Muscle layer of colon (tissue), 2 donors: ENCODE data around the gene ZNRD2.

Experiments used
- H3K27ac ChIP-seq: one replicate; pipeline ENCODE4 v1.7.0; 2013; ENCODE audit warnings: low read depth, mild to moderate bottlenecking, low read length, moderate library complexity
- H3K27me3 ChIP-seq, 2 donors: one replicate each; pipeline ENCODE4 v1.7.0; 2013; ENCODE audit warnings: low read length in 2 of 2, mild to moderate bottlenecking in 2 of 2; ENCODE audit not compliant: insufficient read depth in 2 of 2, control insufficient read depth in 1 of 2
- H3K36me3 ChIP-seq: one replicate; pipeline ENCODE4 v1.7.0; 2013; ENCODE audit warnings: mild to moderate bottlenecking, low read length; ENCODE audit not compliant: insufficient read depth
- H3K4me1 ChIP-seq: one replicate; pipeline ENCODE4 v1.7.0; 2013; ENCODE audit warnings: mild to moderate bottlenecking, low read length; ENCODE audit not compliant: insufficient read depth
- H3K4me3 ChIP-seq, 2 donors: one replicate each; pipeline ENCODE4 v1.7.0; 2013; ENCODE audit warnings: low read length in 2 of 2, low read depth in 1 of 2, mild to moderate bottlenecking in 1 of 2, moderate library complexity in 1 of 2
- H3K9ac ChIP-seq: one replicate; pipeline ENCODE4 v1.7.0; 2013; ENCODE audit warnings: low read length
- H3K9me3 ChIP-seq: one replicate; pipeline ENCODE4 v1.7.0; 2013; ENCODE audit warnings: mild to moderate bottlenecking, low read length
- donor health status: abdominal sarcoma.
- donor health status: Adenocarcinoma of cecum.

Gene ZNRD2

DNA sequence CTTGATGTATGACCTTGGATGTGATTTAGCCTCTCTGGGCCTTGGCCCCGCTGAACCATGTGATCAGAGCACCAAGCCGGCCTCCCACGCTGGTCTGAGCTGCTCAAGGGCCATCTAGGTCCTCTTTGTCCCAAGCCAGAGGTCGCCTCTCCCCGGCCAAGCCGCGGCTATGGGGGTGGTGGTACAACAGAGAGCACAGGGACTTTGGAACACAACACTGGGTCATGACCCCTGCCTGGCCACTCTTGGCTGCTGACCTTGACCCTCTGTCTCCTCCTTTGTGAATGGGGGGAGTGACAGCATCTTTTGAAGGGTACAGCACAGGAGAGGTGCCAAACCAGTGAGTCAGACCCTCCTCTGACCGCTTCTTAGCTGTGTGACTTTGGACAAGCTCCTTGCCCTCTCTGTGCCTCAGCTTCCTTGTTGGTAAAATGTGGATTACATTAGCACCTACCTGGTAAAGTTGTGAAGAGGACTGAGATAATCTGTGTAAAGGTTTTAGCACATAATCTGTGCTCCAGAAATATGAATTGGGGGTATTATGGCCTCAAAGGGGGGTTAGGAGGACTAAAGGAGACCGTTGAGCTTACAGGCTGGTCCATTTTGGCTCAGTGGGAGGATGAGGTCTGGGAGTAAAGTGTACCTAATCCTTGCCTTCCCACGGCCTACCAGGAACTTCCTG is 40.7 kb upstream of the ZNRD2 start:
- Histone ChIP-seq H3K9me3 (no peaks in the 10 kb centered on the region), H3K4me3 (no peak overlapping the region), H3K36me3 (peaks cover 49% of the 10 kb centered on the region), H3K4me1 (peaks cover 11% of the 10 kb centered on the region), H3K27ac (no peak overlapping the region), H3K9ac (no peak overlapping the region), H3K27me3 (no peaks in the 10 kb centered on the region)

DNA sequence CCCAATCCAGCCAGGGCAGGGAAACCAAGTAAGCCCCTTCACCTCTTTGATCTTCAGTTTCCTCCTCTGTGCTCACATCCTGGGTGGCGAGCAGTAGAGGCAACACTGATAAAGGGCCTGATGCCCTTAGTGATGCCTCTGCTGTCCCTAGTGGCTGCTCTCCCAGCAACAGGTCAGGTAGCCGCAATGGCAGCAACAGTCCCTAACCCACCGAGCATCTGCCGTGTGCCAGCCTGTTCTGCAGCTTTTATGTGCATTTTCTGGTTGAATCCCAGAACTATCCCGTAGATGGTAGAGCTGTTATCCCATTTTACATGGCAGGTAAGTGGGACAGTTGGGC is 40.1 kb upstream of the ZNRD2 start:
- Histone ChIP-seq H3K27me3 (no peaks in the 10 kb centered on the region), H3K9me3 (no peaks in the 10 kb centered on the region), H3K4me3 (no peak overlapping the region), H3K36me3 (peaks cover 52% of the 10 kb centered on the region), H3K27ac (no peak overlapping the region), H3K4me1 (peaks cover 11% of the 10 kb centered on the region), H3K9ac (no peak overlapping the region)

DNA sequence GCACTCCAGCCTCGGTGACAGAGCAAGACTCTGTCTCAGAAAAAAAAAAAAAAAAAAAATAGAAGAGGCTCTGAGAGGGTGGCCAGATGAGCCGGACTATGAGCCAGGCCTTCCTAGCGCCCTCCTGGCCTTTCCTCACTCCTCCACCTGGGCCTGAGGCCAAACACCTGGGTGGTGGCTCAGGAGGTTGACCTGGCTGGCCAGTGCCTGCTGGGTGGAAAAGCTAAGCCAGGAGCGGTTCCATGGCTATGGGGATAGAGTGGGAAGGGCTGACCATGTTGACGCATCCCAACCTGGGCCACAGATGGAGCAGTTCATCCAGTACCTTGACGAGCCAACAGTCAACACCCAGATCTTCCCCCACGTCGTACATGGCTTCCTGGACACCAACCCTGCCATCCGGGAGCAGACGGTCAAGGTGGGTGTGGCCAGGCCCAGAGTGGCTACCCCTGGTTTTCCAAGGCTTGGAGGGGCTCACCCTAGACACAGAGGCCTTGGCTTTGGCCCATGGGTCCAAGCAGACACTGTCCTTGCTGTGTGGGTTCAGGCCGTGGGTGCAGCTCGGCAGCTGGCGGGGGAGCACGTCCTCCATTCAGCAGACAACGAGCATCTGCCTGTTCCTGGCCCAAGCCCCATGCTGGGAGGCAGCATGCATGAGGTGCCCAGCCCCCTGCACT is 37.8 kb upstream of the ZNRD2 start:
- H3K4me3 ChIP-seq, result no peak overlapping the region
- H3K9me3 ChIP-seq, result no peaks in the 10 kb centered on the region
- peaks cover 48% of the 10 kb centered on the region for H3K36me3 ChIP-seq
- no peaks in the 10 kb centered on the region for H3K4me1 ChIP-seq
- H3K9ac ChIP-seq, result no peak overlapping the region
- no peaks in the 10 kb centered on the region for H3K27me3 ChIP-seq
- no peak overlapping the region for H3K27ac ChIP-seq

DNA sequence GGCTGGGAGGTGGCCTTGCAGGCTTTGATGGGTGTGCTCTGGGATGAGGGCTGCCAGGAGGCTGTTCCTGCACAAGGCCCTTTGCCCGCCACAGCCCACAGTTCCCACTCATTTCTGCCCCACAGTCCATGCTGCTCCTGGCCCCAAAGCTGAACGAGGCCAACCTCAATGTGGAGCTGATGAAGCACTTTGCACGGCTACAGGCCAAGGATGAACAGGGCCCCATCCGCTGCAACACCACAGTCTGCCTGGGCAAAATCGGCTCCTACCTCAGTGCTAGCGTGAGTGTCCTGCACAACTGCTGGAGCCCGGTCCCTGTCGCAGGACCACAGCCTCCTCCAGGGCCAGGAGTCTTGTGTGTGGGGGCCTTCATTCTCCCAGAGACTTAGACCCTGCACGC is 35.2 kb upstream of the ZNRD2 start:
- no peaks in the 10 kb centered on the region for H3K27me3 ChIP-seq
- H3K4me3 ChIP-seq, result no peak overlapping the region
- H3K36me3 ChIP-seq, result peaks cover 37% of the 10 kb centered on the region
- no peak overlapping the region for H3K9ac ChIP-seq
- no peaks in the 10 kb centered on the region for H3K9me3 ChIP-seq
- peaks cover 5% of the 10 kb centered on the region for H3K4me1 ChIP-seq
- H3K27ac ChIP-seq, result no peak overlapping the region

DNA sequence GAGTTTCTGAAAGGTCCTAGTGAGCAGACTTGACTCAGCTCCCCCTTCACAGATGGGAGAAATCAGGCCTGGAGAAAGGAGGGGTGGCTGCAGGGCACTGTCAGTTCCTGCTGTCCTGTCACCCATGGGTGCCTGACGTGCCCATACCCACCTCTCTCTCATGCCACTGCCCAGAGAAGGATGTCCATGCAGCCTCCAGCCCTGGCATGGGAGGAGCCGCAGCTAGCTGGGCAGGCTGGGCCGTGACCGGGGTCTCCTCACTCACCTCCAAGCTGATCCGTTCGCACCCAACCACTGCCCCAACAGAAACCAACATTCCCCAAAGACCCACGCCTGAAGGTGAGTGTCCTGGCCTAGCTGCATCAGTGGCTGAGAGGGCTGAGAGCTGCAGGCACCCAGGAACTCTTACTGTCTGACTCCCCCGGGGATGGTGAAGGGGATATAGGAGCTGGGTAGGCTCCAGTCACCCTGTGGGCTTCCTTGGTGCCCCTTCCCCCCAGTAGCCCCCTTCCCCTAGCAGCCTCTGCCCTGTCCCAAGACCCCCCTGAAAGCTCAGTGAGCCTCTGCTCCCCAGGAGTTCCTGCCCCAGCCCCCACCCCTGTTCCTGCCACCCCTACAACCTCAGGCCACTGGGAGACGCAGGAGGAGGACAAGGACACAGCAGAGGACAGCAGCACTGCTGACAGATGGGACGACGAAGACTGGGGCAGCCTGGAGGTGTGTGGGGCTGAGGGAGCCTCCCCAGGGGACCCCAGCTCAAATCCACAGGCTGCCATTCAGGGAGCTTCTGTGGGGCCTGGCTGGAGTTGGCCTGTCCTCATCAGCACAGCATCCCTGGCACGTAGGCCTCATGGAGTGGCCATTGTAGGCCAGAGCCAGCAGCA is 33.6 kb upstream of the ZNRD2 start:
- no peak overlapping the region for H3K4me3 ChIP-seq
- H3K4me1 ChIP-seq, result peaks cover 14% of the 10 kb centered on the region
- no peaks in the 10 kb centered on the region for H3K9me3 ChIP-seq
- no peak overlapping the region for H3K9ac ChIP-seq
- H3K27ac ChIP-seq, result no peak overlapping the region
- H3K27me3 ChIP-seq, result no peaks in the 10 kb centered on the region
- peaks cover 25% of the 10 kb centered on the region for H3K36me3 ChIP-seq

DNA sequence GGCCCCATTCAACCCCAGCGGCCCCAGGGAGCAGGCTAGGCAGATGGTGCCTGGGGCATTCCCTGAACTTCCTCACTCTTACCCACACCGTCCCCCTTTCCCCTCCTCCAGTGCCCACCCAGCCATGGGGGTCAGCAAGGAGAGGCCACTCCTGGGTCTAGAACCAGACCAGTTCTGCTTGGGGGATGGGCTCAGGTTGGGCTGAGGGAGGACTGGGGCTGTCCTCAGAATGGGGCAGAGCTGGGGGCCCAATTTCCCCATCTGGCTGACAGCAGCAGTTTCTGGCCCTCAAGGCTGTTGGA is 33.0 kb upstream of the ZNRD2 start:
- peaks cover 21% of the 10 kb centered on the region for H3K36me3 ChIP-seq
- no peaks in the 10 kb centered on the region for H3K9me3 ChIP-seq

DNA sequence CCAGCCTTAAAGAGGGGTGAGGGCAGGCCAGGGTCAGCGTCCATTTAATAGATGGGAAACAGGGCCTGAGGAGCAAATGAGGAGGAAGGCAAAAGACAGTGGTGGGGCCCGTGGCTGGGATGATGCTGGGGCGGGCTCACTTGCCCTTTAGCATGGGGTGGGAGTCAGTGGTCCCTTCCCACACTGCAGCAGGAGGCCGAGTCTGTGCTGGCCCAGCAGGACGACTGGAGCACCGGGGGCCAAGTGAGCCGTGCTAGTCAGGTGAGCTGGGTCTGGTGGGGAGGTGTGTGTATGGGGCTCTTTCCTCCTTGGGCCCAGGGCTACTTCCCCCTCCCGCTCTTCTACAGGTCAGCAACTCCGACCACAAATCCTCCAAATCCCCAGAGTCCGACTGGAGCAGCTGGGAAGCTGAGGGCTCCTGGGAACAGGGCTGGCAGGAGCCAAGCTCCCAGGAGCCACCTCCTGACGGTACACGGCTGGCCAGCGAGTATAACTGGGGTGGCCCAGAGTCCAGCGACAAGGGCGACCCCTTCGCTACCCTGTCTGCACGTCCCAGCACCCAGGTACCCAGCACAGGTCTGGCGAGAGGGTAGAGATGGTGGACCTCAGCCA is 32.6 kb upstream of the ZNRD2 start:
- no peak overlapping the region for H3K9ac ChIP-seq
- peaks cover 19% of the 10 kb centered on the region for H3K36me3 ChIP-seq
- no peaks in the 10 kb centered on the region for H3K27me3 ChIP-seq
- H3K27ac ChIP-seq, result no peak overlapping the region
- H3K4me1 ChIP-seq, result peaks cover 19% of the 10 kb centered on the region
- H3K9me3 ChIP-seq, result no peaks in the 10 kb centered on the region
- H3K4me3 ChIP-seq, result no peak overlapping the region

More for the DNA sequence above, 33.0 kb upstream of the ZNRD2 start:
- Histone ChIP-seq H3K4me3 (no peak overlapping the region), H3K9ac (no peak overlapping the region), H3K27me3 (no peaks in the 10 kb centered on the region), H3K4me1 (peaks cover 19% of the 10 kb centered on the region), H3K27ac (no peak overlapping the region)

DNA sequence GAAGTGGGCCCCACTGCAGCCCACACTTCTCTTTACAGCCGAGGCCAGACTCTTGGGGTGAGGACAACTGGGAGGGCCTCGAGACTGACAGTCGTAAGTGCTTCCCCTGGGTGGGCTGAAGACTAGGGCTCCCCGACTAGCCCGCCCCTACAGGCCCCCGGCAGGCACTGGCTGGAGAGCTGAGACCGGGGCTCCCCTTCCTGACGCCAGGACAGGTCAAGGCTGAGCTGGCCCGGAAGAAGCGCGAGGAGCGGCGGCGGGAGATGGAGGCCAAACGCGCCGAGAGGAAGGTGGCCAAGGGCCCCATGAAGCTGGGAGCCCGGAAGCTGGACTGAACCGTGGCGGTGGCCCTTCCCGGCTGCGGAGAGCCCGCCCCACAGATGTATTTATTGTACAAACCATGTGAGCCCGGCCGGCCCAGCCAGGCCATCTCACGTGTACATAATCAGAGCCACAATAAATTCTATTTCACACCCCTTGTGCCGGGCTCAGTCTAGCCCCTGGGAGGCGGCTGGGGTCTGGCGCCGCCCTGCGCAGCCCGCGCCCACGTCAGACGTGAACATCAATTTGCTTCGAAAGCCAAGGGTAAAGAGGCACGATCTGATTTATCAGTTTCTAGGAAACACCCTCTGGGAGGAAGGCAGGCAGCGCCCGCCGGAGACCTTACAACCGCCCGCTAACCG is 31.9 kb upstream of the ZNRD2 start:
- H3K36me3 ChIP-seq, result peaks cover 21% of the 10 kb centered on the region
- no peak overlapping the region for H3K27ac ChIP-seq
- no peaks in the 10 kb centered on the region for H3K9me3 ChIP-seq
- H3K9ac ChIP-seq, result no peak overlapping the region
- peaks cover 19% of the 10 kb centered on the region for H3K4me1 ChIP-seq
- no peak overlapping the region for H3K4me3 ChIP-seq
- H3K27me3 ChIP-seq, result no peaks in the 10 kb centered on the region

DNA sequence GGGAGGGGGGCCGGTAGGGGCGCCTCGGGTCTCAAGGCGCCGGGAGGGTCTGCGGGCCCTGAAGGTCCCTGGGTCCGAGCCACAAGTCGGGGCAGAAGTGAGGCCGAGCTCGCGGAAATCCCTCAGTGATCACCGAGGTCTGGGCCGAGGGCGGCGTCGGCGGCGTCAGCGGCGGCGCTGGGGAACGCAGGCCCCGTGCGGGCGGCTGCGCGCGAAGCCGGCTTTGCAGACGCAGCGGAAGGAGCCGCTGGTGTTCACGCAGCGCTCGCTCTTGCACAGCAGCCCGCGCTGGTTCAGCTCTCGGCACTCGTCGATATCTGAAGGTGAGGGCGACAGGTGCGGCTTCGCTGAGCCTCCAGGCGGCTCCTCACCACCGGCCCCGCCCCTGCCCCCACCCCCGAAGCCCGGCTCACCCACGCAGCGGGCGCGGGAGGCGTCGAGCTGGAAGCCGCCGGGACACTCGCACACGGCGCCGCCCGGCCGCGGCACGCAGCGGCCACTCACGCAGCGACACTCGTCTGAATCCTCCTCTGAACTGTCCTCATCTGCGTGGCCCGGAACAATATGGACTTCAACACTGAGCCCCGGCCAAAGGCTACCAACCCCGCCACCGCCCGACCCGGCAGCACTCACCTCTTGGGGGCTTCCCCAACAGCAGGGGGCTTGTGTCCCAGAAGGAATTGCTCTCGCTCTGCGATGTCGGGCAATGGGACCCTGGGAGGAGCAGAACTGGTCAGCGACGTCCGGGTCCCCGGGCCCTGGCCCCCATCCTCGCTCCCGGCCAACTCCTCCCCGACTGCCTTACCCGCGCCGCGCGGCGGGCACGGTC is 31.1 kb upstream of the ZNRD2 start:
- no peak overlapping the region for H3K27ac ChIP-seq
- H3K36me3 ChIP-seq, result peaks cover 23% of the 10 kb centered on the region
- H3K27me3 ChIP-seq, result no peaks in the 10 kb centered on the region
- H3K9ac ChIP-seq, result no peak overlapping the region
- H3K4me1 ChIP-seq, result peaks cover 19% of the 10 kb centered on the region
- H3K9me3 ChIP-seq, result no peaks in the 10 kb centered on the region
- peak overlapping the region in 1 of 2 donors; percentile 59 for H3K4me3 ChIP-seq

DNA sequence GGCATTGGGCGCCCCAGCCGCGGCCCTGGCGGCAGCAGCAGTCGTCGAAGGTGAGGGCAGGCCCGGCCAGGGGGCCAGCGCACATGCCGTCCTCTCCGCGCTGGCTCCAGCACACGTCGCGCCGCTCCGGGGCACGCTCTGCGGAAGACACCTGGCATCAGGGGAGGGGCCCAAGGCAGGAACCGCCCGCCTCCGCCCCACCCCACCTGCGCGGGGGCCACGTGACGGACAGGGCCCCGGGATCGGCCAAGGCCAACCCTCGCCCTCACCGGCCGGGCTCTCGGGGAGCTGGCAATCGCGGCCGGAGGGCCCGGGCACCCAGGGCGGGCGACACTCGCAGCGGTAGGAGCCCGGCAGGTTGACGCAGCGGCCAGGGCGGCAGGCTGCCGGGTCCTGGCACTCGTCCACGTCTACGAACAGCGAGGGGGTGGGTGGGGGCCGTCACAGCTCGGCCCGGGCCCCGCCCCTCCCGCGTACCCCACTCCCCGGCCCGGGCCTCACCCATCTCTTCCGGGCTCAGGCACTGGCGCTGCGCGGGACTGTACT is 30.5 kb upstream of the ZNRD2 start:
- peak overlapping the region; percentile 93 for H3K27ac ChIP-seq
- peaks cover 26% of the 10 kb centered on the region for H3K36me3 ChIP-seq
- H3K27me3 ChIP-seq, result no peaks in the 10 kb centered on the region
- no peak overlapping the region for H3K9ac ChIP-seq
- no peaks in the 10 kb centered on the region for H3K9me3 ChIP-seq
- peak overlapping the region; percentile 59 to 74 for H3K4me3 ChIP-seq
- peaks cover 19% of the 10 kb centered on the region for H3K4me1 ChIP-seq
